Measurements from ENCODE around the gene HIPK2.
A peak's percentile ranks its signal among the peaks of the same experiment; 100 is the strongest.

Gene HIPK2

DNA sequence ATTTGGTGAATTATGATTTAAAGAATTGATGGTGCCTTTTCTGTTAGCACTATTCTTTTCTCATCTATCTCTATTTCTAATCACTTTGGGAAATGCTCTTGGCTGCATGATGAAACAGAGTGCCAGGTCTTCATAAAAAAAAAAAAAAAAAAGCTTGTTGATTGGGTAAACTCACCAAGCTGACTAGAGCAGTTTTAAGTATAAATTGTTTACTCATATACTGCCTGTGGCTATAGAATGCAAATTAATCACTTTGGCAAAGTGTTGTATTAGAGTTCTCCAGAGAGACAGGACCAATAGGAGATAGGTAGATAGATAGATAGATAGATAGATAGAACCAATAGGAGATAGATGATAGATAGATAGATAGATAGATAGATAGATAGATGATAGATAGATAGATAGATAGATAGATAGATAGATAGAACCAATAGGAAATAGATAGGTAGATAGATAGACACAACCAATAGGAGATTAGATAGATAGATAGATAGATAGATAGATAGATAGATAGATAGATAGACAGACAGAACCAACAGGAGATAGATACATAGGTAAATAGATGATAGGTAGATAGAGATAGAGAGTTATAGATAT lies 31.1 kb upstream of the HIPK2 start:
- Histone ChIP-seq H3K27me3 (ENCODE audit: insufficient read depth, low read length, poor library complexity) (no peaks in the 10 kb centered on the region), H3K4me1 (ENCODE audit: control insufficient read depth, low read depth, low read length) (no peaks in the 10 kb centered on the region), H4K8ac (ENCODE audit: low read depth, low read length) (no peak overlapping the region), H3K27ac (ENCODE audit: low read depth, low read length) (no peak overlapping the region), H3K56ac (ENCODE audit: low read length) (no peak overlapping the region), H3K4me3 (ENCODE audit: low read length) (no peak overlapping the region), H3K4me2 (ENCODE audit: low read length) (no peak overlapping the region), H3K18ac (ENCODE audit: low read length) (no peak overlapping the region), H3K79me1 (ENCODE audit: low read length) (no peaks in the 10 kb centered on the region), H2AK5ac (ENCODE audit: low read length) (no peak overlapping the region), H3K9ac (ENCODE audit: low read length) (no peak overlapping the region), H2BK5ac (ENCODE audit: low read length) (no peak overlapping the region), H3K23ac (ENCODE audit: low read length) (no peak overlapping the region), H2BK15ac (replicated peaks; ENCODE audit: low read depth) (no peak overlapping the region), H3K4ac (ENCODE audit: low read depth, low read length) (no peak overlapping the region), H3K79me2 (ENCODE audit: control insufficient read depth, insufficient read depth, low read length) (no peaks in the 10 kb centered on the region), H2BK120ac (ENCODE audit: low read depth, low read length) (no peak overlapping the region), H3K36me3 (ENCODE audit: control insufficient read depth, insufficient read depth, low read length) (no peaks in the 10 kb centered on the region), H4K5ac (ENCODE audit: low read length) (no peak overlapping the region)
- no peak for DNase-seq

DNA sequence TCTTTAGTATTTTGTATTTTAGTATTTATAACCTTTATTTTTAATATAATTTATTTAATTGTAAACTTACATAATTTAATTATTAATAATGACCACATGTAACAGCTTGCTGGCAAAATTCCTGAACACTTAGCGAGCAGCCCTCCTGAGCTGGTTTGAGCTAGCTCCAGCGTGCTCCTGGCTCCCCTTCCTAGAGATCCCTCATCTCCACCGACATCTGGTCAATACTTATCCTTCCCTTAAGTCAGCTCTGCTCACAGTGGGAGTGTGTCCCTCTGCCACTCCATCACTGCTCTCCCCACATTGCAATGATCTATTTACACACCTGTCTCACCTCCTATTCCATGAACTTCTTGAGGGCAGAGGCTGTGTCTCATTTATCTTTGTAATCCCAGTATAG lies 30.6 kb upstream of the HIPK2 start:
- DNase-seq, result no peak
- Histone ChIP-seq H3K4ac (ENCODE audit: low read depth, low read length) (no peak overlapping the region), H3K27me3 (ENCODE audit: insufficient read depth, low read length, poor library complexity) (no peaks in the 10 kb centered on the region), H3K4me1 (ENCODE audit: control insufficient read depth, low read depth, low read length) (no peaks in the 10 kb centered on the region), H2BK120ac (ENCODE audit: low read depth, low read length) (no peak overlapping the region), H3K23ac (ENCODE audit: low read length) (no peak overlapping the region), H4K5ac (ENCODE audit: low read length) (no peak overlapping the region), H3K27ac (ENCODE audit: low read depth, low read length) (no peak overlapping the region), H3K79me2 (ENCODE audit: control insufficient read depth, insufficient read depth, low read length) (no peaks in the 10 kb centered on the region), H2BK15ac (replicated peaks; ENCODE audit: low read depth) (no peak overlapping the region), H2AK5ac (ENCODE audit: low read length) (no peak overlapping the region), H3K18ac (ENCODE audit: low read length) (no peak overlapping the region), H3K36me3 (ENCODE audit: control insufficient read depth, insufficient read depth, low read length) (no peaks in the 10 kb centered on the region), H3K4me2 (ENCODE audit: low read length) (no peak overlapping the region), H2BK5ac (ENCODE audit: low read length) (no peak overlapping the region), H3K9ac (ENCODE audit: low read length) (no peak overlapping the region), H3K4me3 (ENCODE audit: low read length) (no peak overlapping the region), H4K8ac (ENCODE audit: low read depth, low read length) (no peak overlapping the region), H3K79me1 (ENCODE audit: low read length) (no peaks in the 10 kb centered on the region), H3K56ac (ENCODE audit: low read length) (no peak overlapping the region)
- WGBS (ENCODE audit: extremely low coverage, insufficient coverage, low lambda C conversion rate), result no CpG with 5 or more reads among the region's 3 CpGs

DNA sequence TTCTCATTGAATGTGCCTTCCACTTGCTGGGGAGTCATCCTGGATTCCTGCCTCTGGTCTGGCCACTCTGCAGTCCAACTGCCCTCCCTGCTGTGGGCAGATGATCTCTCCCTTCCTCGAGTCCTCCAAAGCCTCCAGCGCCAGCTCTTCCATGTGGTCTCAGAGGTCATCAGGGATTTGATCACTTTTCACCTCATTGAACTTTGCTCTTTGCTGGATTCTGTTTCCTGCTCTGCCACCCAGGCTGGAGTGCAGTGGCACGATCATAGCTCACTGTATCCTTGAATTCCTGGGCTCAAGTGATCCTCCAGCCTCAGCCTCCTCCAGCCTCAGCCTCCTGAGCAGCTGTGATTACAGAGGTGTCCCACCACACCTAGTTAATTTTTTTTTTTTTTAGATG lies 29.2 kb upstream of the HIPK2 start:
- no CpG with 5 or more reads among the region's 3 CpGs for whole genome bisulfite sequencing (ENCODE audit: extremely low coverage, insufficient coverage, low lambda C conversion rate)
- no peak overlapping the region for H3K9ac ChIP-seq (ENCODE audit: low read length)
- no peaks in the 10 kb centered on the region for H3K79me2 ChIP-seq (ENCODE audit: control insufficient read depth, insufficient read depth, low read length)
- no peak overlapping the region for H3K23ac ChIP-seq (ENCODE audit: low read length)
- no peak for DNase-seq
- H2BK15ac ChIP-seq (replicated peaks; ENCODE audit: low read depth), result no peak overlapping the region
- H3K4me1 ChIP-seq (ENCODE audit: control insufficient read depth, low read depth, low read length), result no peaks in the 10 kb centered on the region
- H3K4me2 ChIP-seq (ENCODE audit: low read length), result no peak overlapping the region
- H3K18ac ChIP-seq (ENCODE audit: low read length), result no peak overlapping the region
- H3K56ac ChIP-seq (ENCODE audit: low read length), result no peak overlapping the region
- H4K5ac ChIP-seq (ENCODE audit: low read length), result no peak overlapping the region
- H2BK5ac ChIP-seq (ENCODE audit: low read length), result no peak overlapping the region
- no peak overlapping the region for H3K4ac ChIP-seq (ENCODE audit: low read depth, low read length)
- H2AK5ac ChIP-seq (ENCODE audit: low read length), result no peak overlapping the region
- no peak overlapping the region for H4K8ac ChIP-seq (ENCODE audit: low read depth, low read length)
- H3K36me3 ChIP-seq (ENCODE audit: control insufficient read depth, insufficient read depth, low read length), result no peaks in the 10 kb centered on the region
- H3K27ac ChIP-seq (ENCODE audit: low read depth, low read length), result no peak overlapping the region
- no peak overlapping the region for H2BK120ac ChIP-seq (ENCODE audit: low read depth, low read length)
- no peaks in the 10 kb centered on the region for H3K27me3 ChIP-seq (ENCODE audit: insufficient read depth, low read length, poor library complexity)
- no peak overlapping the region for H3K4me3 ChIP-seq (ENCODE audit: low read length)
- no peaks in the 10 kb centered on the region for H3K79me1 ChIP-seq (ENCODE audit: low read length)

DNA sequence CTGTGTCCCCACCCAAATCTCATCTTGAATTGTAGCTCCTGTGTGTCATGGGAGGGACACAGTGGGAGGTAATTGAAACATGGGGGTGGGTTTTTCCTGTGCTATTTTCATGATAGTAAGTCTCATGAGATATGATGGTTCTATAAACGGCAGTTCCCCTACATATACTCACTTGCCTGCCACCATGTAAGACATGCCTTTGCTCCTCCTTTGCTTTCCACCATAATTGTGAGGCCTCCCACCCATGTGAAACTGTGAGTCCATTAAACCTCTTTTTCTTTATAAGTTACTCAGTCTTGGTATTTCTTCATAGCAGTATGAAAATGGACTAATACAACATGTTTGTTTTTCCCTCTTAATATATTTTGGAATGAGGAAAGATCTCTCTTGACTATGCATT lies 26.8 kb upstream of the HIPK2 start:
- Histone ChIP-seq H3K23ac (ENCODE audit: low read length) (no peak overlapping the region), H2BK15ac (replicated peaks; ENCODE audit: low read depth) (no peak overlapping the region), H3K4me3 (ENCODE audit: low read length) (no peak overlapping the region), H3K56ac (ENCODE audit: low read length) (no peak overlapping the region), H2BK120ac (ENCODE audit: low read depth, low read length) (no peak overlapping the region), H3K27ac (ENCODE audit: low read depth, low read length) (no peak overlapping the region), H2BK5ac (ENCODE audit: low read length) (no peak overlapping the region), H3K9ac (ENCODE audit: low read length) (no peak overlapping the region), H3K4ac (ENCODE audit: low read depth, low read length) (no peak overlapping the region), H3K79me2 (ENCODE audit: control insufficient read depth, insufficient read depth, low read length) (no peaks in the 10 kb centered on the region), H4K5ac (ENCODE audit: low read length) (no peak overlapping the region), H3K4me2 (ENCODE audit: low read length) (no peak overlapping the region), H3K79me1 (ENCODE audit: low read length) (no peaks in the 10 kb centered on the region), H3K36me3 (ENCODE audit: control insufficient read depth, insufficient read depth, low read length) (no peaks in the 10 kb centered on the region), H3K27me3 (ENCODE audit: insufficient read depth, low read length, poor library complexity) (no peaks in the 10 kb centered on the region), H3K4me1 (ENCODE audit: control insufficient read depth, low read depth, low read length) (no peaks in the 10 kb centered on the region), H2AK5ac (ENCODE audit: low read length) (no peak overlapping the region), H4K8ac (ENCODE audit: low read depth, low read length) (no peak overlapping the region), H3K18ac (ENCODE audit: low read length) (no peak overlapping the region)
- WGBS (ENCODE audit: extremely low coverage, insufficient coverage, low lambda C conversion rate), result no CpG with 5 or more reads among the region's 1 CpG
- DNase-seq, result no peak

DNA sequence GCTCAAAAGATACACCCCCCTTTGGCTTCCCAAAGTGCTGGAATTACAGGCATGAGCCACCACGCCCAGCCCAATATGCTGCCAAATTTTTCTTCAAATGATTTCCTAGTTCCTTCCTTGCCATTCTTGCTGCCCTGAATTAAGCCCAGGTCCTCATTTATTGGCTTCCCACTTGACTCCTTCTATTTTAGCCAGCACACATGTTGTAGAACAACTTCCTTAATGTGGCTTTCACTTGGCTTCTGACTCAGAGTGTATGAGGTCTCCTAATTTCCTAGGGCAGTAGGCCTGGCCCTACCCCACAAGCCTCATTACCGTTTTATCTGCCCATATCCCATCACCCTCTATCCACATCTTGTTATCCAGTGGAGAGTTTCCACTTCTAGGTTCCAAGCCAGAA lies 21.8 kb upstream of the HIPK2 start:
- WGBS (ENCODE audit: extremely low coverage, insufficient coverage, low lambda C conversion rate), result no CpG with 5 or more reads among the region's 2 CpGs
- no peak overlapping the region for H3K4ac ChIP-seq (ENCODE audit: low read depth, low read length)
- no peak overlapping the region for H3K56ac ChIP-seq (ENCODE audit: low read length)
- no peak overlapping the region for H3K27ac ChIP-seq (ENCODE audit: low read depth, low read length)
- no peak overlapping the region for H3K23ac ChIP-seq (ENCODE audit: low read length)
- no peak for DNase-seq
- H3K4me3 ChIP-seq (ENCODE audit: low read length), result no peak overlapping the region
- no peaks in the 10 kb centered on the region for H3K79me2 ChIP-seq (ENCODE audit: control insufficient read depth, insufficient read depth, low read length)
- no peaks in the 10 kb centered on the region for H3K27me3 ChIP-seq (ENCODE audit: insufficient read depth, low read length, poor library complexity)
- no peak overlapping the region for H4K5ac ChIP-seq (ENCODE audit: low read length)
- no peak overlapping the region for H3K18ac ChIP-seq (ENCODE audit: low read length)
- no peaks in the 10 kb centered on the region for H3K79me1 ChIP-seq (ENCODE audit: low read length)
- H3K36me3 ChIP-seq (ENCODE audit: control insufficient read depth, insufficient read depth, low read length), result no peaks in the 10 kb centered on the region
- no peak overlapping the region for H3K4me2 ChIP-seq (ENCODE audit: low read length)
- H2BK15ac ChIP-seq (replicated peaks; ENCODE audit: low read depth), result no peak overlapping the region
- no peak overlapping the region for H4K8ac ChIP-seq (ENCODE audit: low read depth, low read length)
- H2BK5ac ChIP-seq (ENCODE audit: low read length), result no peak overlapping the region
- no peak overlapping the region for H3K9ac ChIP-seq (ENCODE audit: low read length)
- H3K4me1 ChIP-seq (ENCODE audit: control insufficient read depth, low read depth, low read length), result no peaks in the 10 kb centered on the region
- no peak overlapping the region for H2BK120ac ChIP-seq (ENCODE audit: low read depth, low read length)
- no peak overlapping the region for H2AK5ac ChIP-seq (ENCODE audit: low read length)

DNA sequence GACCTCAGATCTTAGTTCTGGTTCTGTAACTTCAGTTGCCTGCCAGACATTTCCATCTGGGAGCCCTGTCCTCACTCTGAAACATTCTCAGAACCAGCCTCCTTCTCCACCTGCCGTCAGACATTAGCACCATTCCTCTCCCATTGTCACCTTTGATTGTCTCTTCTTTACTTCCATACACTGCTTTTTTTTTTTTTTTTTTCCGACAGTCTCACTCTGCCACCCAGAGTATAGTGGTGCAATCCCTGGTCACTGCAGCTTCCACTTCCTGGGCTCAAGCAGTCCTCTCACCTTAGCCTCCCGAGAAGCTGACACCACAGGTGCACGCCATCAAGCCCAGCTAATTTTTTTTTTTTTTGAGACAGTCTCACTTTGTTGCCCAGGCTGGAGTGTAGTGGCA lies 21.1 kb upstream of the HIPK2 start:
- no CpG with 5 or more reads among the region's 4 CpGs for WGBS (ENCODE audit: extremely low coverage, insufficient coverage, low lambda C conversion rate)
- H2BK120ac ChIP-seq (ENCODE audit: low read depth, low read length), result no peak overlapping the region
- H2BK5ac ChIP-seq (ENCODE audit: low read length), result no peak overlapping the region
- no peaks in the 10 kb centered on the region for H3K79me1 ChIP-seq (ENCODE audit: low read length)
- no peak overlapping the region for H4K8ac ChIP-seq (ENCODE audit: low read depth, low read length)
- no peak overlapping the region for H3K27ac ChIP-seq (ENCODE audit: low read depth, low read length)
- H2AK5ac ChIP-seq (ENCODE audit: low read length), result no peak overlapping the region
- H3K4me1 ChIP-seq (ENCODE audit: control insufficient read depth, low read depth, low read length), result no peaks in the 10 kb centered on the region
- no peak overlapping the region for H2BK15ac ChIP-seq (replicated peaks; ENCODE audit: low read depth)
- no peak overlapping the region for H3K4me3 ChIP-seq (ENCODE audit: low read length)
- H3K27me3 ChIP-seq (ENCODE audit: insufficient read depth, low read length, poor library complexity), result no peaks in the 10 kb centered on the region
- H3K79me2 ChIP-seq (ENCODE audit: control insufficient read depth, insufficient read depth, low read length), result no peaks in the 10 kb centered on the region
- no peak overlapping the region for H3K4ac ChIP-seq (ENCODE audit: low read depth, low read length)
- DNase-seq, result peak; percentile 7
- no peak overlapping the region for H4K5ac ChIP-seq (ENCODE audit: low read length)
- H3K56ac ChIP-seq (ENCODE audit: low read length), result no peak overlapping the region
- no peak overlapping the region for H3K23ac ChIP-seq (ENCODE audit: low read length)
- H3K9ac ChIP-seq (ENCODE audit: low read length), result no peak overlapping the region
- H3K36me3 ChIP-seq (ENCODE audit: control insufficient read depth, insufficient read depth, low read length), result no peaks in the 10 kb centered on the region
- no peak overlapping the region for H3K18ac ChIP-seq (ENCODE audit: low read length)
- H3K4me2 ChIP-seq (ENCODE audit: low read length), result no peak overlapping the region
